Heart left ventricle (tissue), 13 donors: ENCODE measurements around the gene RAP1B.

Experiments
- POLR2A ChIP-seq, 2 donors: fragments of 450-650 bp; IDR thresholded peaks; one replicate each; pipeline ENCODE4 v1.6.1; 2017; ENCODE audit warnings: antibody characterized with exemption in 2 of 2, mild to moderate bottlenecking in 2 of 2, moderate library complexity in 2 of 2
- TF ChIP-seq, protein P1 (sequence below), 12 donors: fragments of 200-600 bp; sonication (generic) in 4 of 12; IDR thresholded peaks; one replicate each; pipeline versions ENCODE4 v1.5.0 to v1.8.0; 2018 to 2022; ENCODE audit warnings: antibody characterized with exemption in 12 of 12, mild to moderate bottlenecking in 5 of 12
- donor health status: ischemic (EF 13 %, LVEDD 7.1; RV severe dilation, severe dysfunction).
- donor health status: DM: no; HTN: yes; CAD: no.
- donor health status: DM: no; HTN: no; CAD: no.
- donor health status: ischemic (EF 25% LVEDD 6.9; RV normal size, moderate dysfunction).
- donor health status: ischemic (EF 25% LVEDD 5.7; RV mildly dilated, moderate dysfunction).
- donor health status: ischemic (EF 35%, LVEDD 5.7; RV mildly dilated, moderate dysfunction).
- donor health status: nonischemic (EF 11% LVEDD 7.7; RV severe dilation, severe dysfunction).
- donor health status: DM: yes; HTN: yes; CAD: no.
- donor health status: PGD.
- donor health status: ischemic (EF 29% LVEDD 5.4; RV normal size, mild dysfunction).
- donor health status: nonischemic (EF 23%, LVEDD 6.1; RV moderate dilation, normal function).

DNA sequence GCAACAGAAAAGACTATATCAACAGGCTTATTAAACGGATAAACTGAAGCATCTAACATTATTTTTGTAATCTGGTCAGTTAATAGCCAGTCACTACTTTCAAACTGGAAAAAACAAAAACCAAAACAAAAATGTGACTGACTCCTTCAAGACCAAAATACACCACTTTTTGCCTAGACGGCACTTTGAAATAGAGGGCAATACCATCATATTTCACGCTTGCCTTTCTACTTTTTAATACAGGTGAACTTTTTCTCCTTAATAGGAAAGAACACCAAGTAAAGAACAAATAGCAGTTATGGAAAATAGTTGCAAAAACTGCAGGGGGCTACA, 75.5 kb downstream of the RAP1B start:
- TF ChIP-seq POLR2A (IDR thresholded peaks at IDR 0.05), result no peak
- TF ChIP-seq, protein P1, sequence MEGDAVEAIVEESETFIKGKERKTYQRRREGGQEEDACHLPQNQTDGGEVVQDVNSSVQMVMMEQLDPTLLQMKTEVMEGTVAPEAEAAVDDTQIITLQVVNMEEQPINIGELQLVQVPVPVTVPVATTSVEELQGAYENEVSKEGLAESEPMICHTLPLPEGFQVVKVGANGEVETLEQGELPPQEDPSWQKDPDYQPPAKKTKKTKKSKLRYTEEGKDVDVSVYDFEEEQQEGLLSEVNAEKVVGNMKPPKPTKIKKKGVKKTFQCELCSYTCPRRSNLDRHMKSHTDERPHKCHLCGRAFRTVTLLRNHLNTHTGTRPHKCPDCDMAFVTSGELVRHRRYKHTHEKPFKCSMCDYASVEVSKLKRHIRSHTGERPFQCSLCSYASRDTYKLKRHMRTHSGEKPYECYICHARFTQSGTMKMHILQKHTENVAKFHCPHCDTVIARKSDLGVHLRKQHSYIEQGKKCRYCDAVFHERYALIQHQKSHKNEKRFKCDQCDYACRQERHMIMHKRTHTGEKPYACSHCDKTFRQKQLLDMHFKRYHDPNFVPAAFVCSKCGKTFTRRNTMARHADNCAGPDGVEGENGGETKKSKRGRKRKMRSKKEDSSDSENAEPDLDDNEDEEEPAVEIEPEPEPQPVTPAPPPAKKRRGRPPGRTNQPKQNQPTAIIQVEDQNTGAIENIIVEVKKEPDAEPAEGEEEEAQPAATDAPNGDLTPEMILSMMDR (IDR thresholded peaks at IDR 0.05), result no peak
